ENCODE results near the gene KLK5.
"Not testable (repeated sequence)": the region's sequence is repeated elsewhere in the genome, so short reads cannot be mapped to it uniquely, and the experiment has no call there.

Gene KLK5

GRCh38 chr19:50952910-50953309 is at the start of gene KLK5:
Gene KLK5 (minus strand): TSS chr19:50953038. CDS start chr19:50952657, 381 bp downstream.
- no peak for DNase-seq

- DNase-seq: no peak
Observed at GRCh38 chr19:51002089-51002532, 49.3 kb upstream of the KLK5 start.

- DNase-seq: no peak
Observed at GRCh38 chr19:51001515-51001914, 48.7 kb upstream of the KLK5 start, which contains the start of gene KLK8. Gene KLK8 (minus strand): TSS chr19:51001604. CDS start chr19:51001167, 437 bp downstream.

- no peak for DNase-seq
Observed at GRCh38 chr19:51000981-51001380, 48.1 kb upstream of the KLK5 start.

- DNase-seq: no peak
Observed at GRCh38 chr19:51000426-51000825, 47.6 kb upstream of the KLK5 start.

GRCh38 chr19:50998686-50999085 is 45.8 kb upstream of the KLK5 start:
- DNase-seq: no peak

- no peak for DNase-seq
Observed at GRCh38 chr19:50998061-50998460, 45.2 kb upstream of the KLK5 start.

GRCh38 chr19:50994129-50994528 is 41.3 kb upstream of the KLK5 start:
- DNase-seq: no peak

- DNase-seq: no peak
Observed at GRCh38 chr19:50992666-50993035, 39.8 kb upstream of the KLK5 start.

GRCh38 chr19:50984416-50984815 is 31.6 kb upstream of the KLK5 start:
- not testable (repeated sequence) for DNase-seq

GRCh38 chr19:50983625-50984292 is 30.9 kb upstream of the KLK5 start, which contains the start of gene KLK7:
Gene KLK7 (minus strand): TSS chr19:50983917. CDS start chr19:50982399, 1,518 bp downstream.
- DNase-seq: no peak

- DNase-seq: no peak
Observed at GRCh38 chr19:50982186-50982585, 29.3 kb upstream of the KLK5 start.

- no peak for DNase-seq
Observed at GRCh38 chr19:50981587-50982146, 28.8 kb upstream of the KLK5 start.

GRCh38 chr19:50980208-50980607 is 27.4 kb upstream of the KLK5 start:
- no peak for DNase-seq

- DNase-seq: no peak
Observed at GRCh38 chr19:50979758-50980157, 26.9 kb upstream of the KLK5 start.

GRCh38 chr19:50978772-50979390 is 26.0 kb upstream of the KLK5 start:
- no peak for DNase-seq

GRCh38 chr19:50977626-50978025 is 24.8 kb upstream of the KLK5 start:
- no peak for DNase-seq

GRCh38 chr19:50975766-50976165 is 22.9 kb upstream of the KLK5 start:
- no peak for DNase-seq

GRCh38 chr19:50974702-50975556 is 22.1 kb upstream of the KLK5 start:
- no peak for DNase-seq

GRCh38 chr19:50972795-50973376 is 20.0 kb upstream of the KLK5 start:
- no peak for DNase-seq

GRCh38 chr19:50969810-50970209 is 17.0 kb upstream of the KLK5 start:
- not testable (repeated sequence) for DNase-seq

GRCh38 chr19:50969413-50969760 is 16.5 kb upstream of the KLK5 start, which contains the start of gene KLK6:
Gene KLK6 (minus strand): TSS chr19:50969591. CDS start chr19:50968104, 1,487 bp downstream.
- no peak for DNase-seq

Measured in right forelimb (tissue), 1 donor.